T-helper 2 cell treated with Interferon-gamma antibody and Interleukin-4, amounts not matched to agents 5 μg/mL and 100 μg/mL, for 36 hours (primary cell): ENCODE results near the gene SAP30.

ENCODE experiments used
- DNase-seq: peaks from one replicate; pipeline ENCODE4 v3.0.0; 2021; ENCODE audit warnings: low spot score
- H3K27ac Mint-ChIP-seq: one replicate; pipeline ENCODE4 v1.8.0; 2021; ENCODE audit warnings: mild to moderate bottlenecking, mixed read lengths
- H3K27me3 Mint-ChIP-seq: one replicate; pipeline ENCODE4 v1.8.0; 2021; ENCODE audit warnings: low read depth, mixed read lengths
- H3K36me3 Mint-ChIP-seq: one replicate; pipeline ENCODE4 v1.8.0; 2021; ENCODE audit warnings: low read depth, mixed read lengths
- H3K4me1 Mint-ChIP-seq: one replicate; pipeline ENCODE4 v1.8.0; 2021; ENCODE audit warnings: low read depth, mixed read lengths
- H3K4me3 Mint-ChIP-seq: one replicate; pipeline ENCODE4 v1.8.0; 2022; ENCODE audit warnings: mild to moderate bottlenecking, moderate library complexity, mixed read lengths
- H3K9me3 Mint-ChIP-seq: one replicate; pipeline ENCODE4 v1.8.0; 2021; ENCODE audit warnings: mixed read lengths

Gene SAP30

GRCh38 chr4:173415092-173415491, 44.3 kb downstream of the SAP30 start:
- Mint-ChIP-seq H3K27me3 (peaks cover 2% of the 10 kb centered on the region), H3K36me3 (no peaks in the 10 kb centered on the region), H3K4me3 (no peak overlapping the region), H3K4me1 (no peaks in the 10 kb centered on the region), H3K27ac (no peak overlapping the region), H3K9me3 (no peaks in the 10 kb centered on the region)
- DNase-seq: no peak

DNA sequence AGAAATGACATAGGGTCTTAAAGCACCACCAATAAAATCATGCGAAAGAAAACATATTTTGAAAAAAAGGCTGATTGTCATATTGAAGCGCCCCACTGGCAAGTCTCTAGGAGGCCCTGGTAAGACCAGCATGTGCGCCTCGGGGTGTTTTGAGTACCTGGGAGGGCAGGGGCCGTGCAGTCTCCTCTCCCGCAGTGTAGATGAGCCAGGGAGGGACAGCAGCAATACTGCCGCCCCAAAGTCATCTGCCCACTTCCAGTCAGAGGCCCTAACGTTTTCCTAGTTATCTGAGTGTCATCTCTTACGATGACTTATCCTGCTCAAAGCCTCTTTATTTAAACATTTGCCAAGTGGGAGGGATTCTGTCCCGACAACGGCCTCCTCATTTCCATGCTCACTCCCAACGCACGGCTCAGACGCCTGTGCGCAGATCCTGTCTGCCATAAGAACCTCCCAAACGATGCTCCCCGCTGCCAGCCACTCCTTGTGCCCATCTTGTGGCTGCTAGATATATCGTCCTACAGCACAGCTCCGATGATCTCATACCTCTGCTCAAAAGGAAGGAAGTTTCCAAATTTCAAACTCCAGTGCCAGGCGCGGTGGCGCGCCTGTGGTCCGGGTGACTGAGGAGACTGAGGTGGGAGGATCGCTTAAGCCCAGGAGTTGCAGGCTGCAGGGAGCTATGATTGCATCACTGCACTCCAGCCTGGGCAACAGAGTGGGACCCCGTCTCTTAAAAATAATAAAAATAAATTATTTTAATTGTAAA, 45.3 kb downstream of the SAP30 start:
- no peak for DNase-seq
- Mint-ChIP-seq H3K4me3 (no peak overlapping the region), H3K4me1 (peaks cover 4% of the 10 kb centered on the region), H3K27ac (no peak overlapping the region), H3K9me3 (no peaks in the 10 kb centered on the region), H3K36me3 (no peaks in the 10 kb centered on the region), H3K27me3 (peaks cover 2% of the 10 kb centered on the region)

- Mint-ChIP-seq H3K36me3 (no peaks in the 10 kb centered on the region), H3K27ac (no peak overlapping the region), H3K4me1 (peaks cover 7% of the 10 kb centered on the region), H3K4me3 (no peak overlapping the region), H3K27me3 (peaks cover 2% of the 10 kb centered on the region), H3K9me3 (no peaks in the 10 kb centered on the region)
- no peak for DNase-seq
These were observed 47.1 kb downstream of the SAP30 start for GRCh38 chr4:173417833-173418232.

DNA sequence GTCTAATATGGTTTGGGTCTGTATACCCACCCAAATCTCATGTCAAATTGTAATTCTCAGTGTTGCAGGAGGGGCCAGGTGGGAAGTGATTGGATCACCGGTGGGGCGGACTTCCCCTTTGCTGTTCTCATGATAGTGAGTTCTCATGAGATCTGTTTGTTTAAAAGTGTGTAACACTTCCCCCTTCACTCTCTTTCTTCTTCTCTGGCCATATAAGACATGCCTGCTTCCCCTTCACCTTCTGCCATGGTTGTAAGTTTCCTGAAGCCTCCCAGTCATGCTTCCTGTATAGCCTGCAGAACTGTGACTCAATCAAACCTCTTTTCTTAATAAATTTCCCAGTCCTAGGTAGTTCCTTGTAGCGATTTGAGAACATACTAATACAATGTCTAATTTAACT, 47.9 kb downstream of the SAP30 start:
- peaks cover 7% of the 10 kb centered on the region for H3K4me1 Mint-ChIP-seq
- peaks cover 2% of the 10 kb centered on the region for H3K27me3 Mint-ChIP-seq
- H3K36me3 Mint-ChIP-seq: no peaks in the 10 kb centered on the region
- no peak overlapping the region for H3K4me3 Mint-ChIP-seq
- no peak overlapping the region for H3K27ac Mint-ChIP-seq
- no peak for DNase-seq
- H3K9me3 Mint-ChIP-seq: no peaks in the 10 kb centered on the region

- no peak for DNase-seq
- Mint-ChIP-seq H3K27me3 (peaks cover 2% of the 10 kb centered on the region), H3K36me3 (no peaks in the 10 kb centered on the region), H3K4me3 (no peak overlapping the region), H3K4me1 (peaks cover 7% of the 10 kb centered on the region), H3K27ac (no peak overlapping the region), H3K9me3 (no peaks in the 10 kb centered on the region)
These were observed 49.6 kb downstream of the SAP30 start for GRCh38 chr4:173420324-173420752.

GRCh38 chr4:173420801-173421200, 50.0 kb downstream of the SAP30 start:
- no peaks in the 10 kb centered on the region for H3K9me3 Mint-ChIP-seq
- no peak overlapping the region for H3K4me3 Mint-ChIP-seq
- H3K27ac Mint-ChIP-seq: no peak overlapping the region
- no peaks in the 10 kb centered on the region for H3K36me3 Mint-ChIP-seq
- peaks cover 12% of the 10 kb centered on the region for H3K4me1 Mint-ChIP-seq
- DNase-seq: no peak
- peaks cover 2% of the 10 kb centered on the region for H3K27me3 Mint-ChIP-seq

DNA sequence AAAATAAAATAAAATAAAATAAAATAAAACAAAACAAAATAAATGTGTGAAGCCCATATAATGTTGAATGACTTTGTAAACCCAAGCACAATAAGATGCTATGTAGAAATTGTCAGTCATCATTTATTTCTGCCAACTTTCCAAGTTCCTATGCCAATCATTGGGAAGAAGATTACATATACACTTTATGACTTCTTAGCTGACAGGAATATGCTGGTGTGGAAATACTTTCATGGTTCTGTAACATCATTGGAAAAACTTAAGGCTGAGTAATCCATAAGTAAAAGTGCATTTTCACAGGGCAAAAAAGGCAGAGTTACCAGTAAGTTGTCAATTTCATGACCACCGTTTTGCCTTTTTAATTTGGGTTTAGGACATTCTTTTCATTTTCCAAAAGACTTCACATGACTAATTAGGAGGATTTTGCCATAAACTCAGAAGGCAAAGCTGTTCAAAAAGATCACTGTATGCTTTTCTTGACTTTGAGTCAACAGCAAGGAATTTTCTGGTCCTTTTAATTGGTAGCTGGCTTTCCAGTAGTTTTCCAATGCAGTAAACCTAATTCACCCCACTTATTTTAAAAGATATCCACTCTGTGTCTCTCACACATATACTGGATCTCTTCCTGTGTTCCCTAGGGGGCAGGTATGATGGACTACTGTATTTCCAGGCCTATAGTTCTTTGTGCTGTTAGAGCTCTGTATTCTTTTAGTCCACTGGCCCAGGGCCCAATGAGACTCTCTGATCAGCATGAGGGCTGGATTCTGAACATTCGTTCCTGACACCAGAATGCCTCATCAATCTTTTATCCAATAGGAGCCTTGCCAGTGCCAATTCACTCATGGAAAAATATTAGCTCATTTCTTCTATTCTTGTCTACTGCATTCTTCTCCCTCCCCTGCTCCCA, 54.4 kb downstream of the SAP30 start:
- no peaks in the 10 kb centered on the region for H3K9me3 Mint-ChIP-seq
- H3K4me1 Mint-ChIP-seq: peaks cover 26% of the 10 kb centered on the region
- no peaks in the 10 kb centered on the region for H3K36me3 Mint-ChIP-seq
- H3K4me3 Mint-ChIP-seq: peak overlapping the region; percentile 40
- H3K27ac Mint-ChIP-seq: no peak overlapping the region
- no peak for DNase-seq
- H3K27me3 Mint-ChIP-seq: peaks cover 3% of the 10 kb centered on the region

DNA sequence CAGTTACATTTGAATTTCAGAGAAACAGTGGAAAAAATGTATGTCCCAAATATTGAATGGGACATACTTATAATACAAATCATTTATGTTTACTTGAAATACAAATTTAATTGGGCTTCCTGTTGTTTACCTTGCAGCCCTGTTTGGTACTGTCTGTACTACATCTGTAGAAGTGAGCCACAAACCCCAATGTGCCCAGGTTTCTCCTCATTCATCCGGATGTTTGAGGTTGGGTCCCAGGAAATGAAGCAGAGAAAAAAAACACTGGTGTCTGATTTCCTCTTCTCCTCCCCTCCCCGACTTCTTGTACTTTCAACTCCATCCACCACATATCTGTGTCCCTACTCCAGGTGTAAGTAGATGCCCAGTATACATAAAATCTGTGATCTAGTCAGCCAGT, 55.3 kb downstream of the SAP30 start:
- no peaks in the 10 kb centered on the region for H3K9me3 Mint-ChIP-seq
- H3K27ac Mint-ChIP-seq: no peak overlapping the region
- peak overlapping the region; percentile 40 for H3K4me3 Mint-ChIP-seq
- no peak for DNase-seq
- peaks cover 21% of the 10 kb centered on the region for H3K4me1 Mint-ChIP-seq
- H3K36me3 Mint-ChIP-seq: no peaks in the 10 kb centered on the region
- peaks cover 3% of the 10 kb centered on the region for H3K27me3 Mint-ChIP-seq
